SK-N-SH (cell line): ENCODE results near the gene TBL1X. TPM values are rescaled to one million over a fixed set of nuclear protein-coding genes. Genes with fewer than 3 reads are reported as not detected.

Experiments used
- CTCF ChIA-PET: fragments of 300-600, 350-600 bp; formaldehyde crosslinking; extraction: SDS; loops from one replicate; lab custom pipeline; 2021; lab: Yijun Ruan, JAX
- POLR2A ChIA-PET: fragments of 350-600 bp; sonication (Branson Sonifier 250); formaldehyde crosslinking; extraction: SDS; loops from one replicate; lab custom pipeline; 2020; ENCODE audit warnings: antibody characterized with exemption, inconsistent platforms; lab: Yijun Ruan, JAX
- DNase-seq: peaks from one replicate; pipeline ENCODE4 v3.0.0; 2012
- H2AFZ ChIP-seq: fragments of 200-600 bp; sonication (generic); 2 replicates; pipeline ENCODE4 v1.8.1; 2016; ENCODE audit warnings: antibody characterized with exemption, mild to moderate bottlenecking, low read depth
- H3F3A ChIP-seq: fragments of 200-600 bp; sonication (generic); replicated peaks from 2 replicates; pipeline ENCODE3; 2016; ENCODE audit warnings: antibody characterized with exemption, mild to moderate bottlenecking; ENCODE audit not compliant: insufficient read depth
- H3K27ac ChIP-seq, 2 experiments: fragments of 200-500 bp in 1 of 2; fragments of 200-600 bp in 1 of 2; sonication (Bioruptor generic) in 1 of 2; sonication (generic), shearing (Covaris generic) in 1 of 2; 2 replicates each; pipeline versions ENCODE4 v1.5.1 to v1.6.1; 2014 to 2016; ENCODE audit warnings: low read depth in 2 of 2, inconsistent platforms in 1 of 2, low read length in 1 of 2, mild to moderate bottlenecking in 1 of 2, mixed read lengths in 1 of 2
- H3K27me3 ChIP-seq: fragments of 200-600 bp; sonication (generic), shearing (Covaris generic); 2 replicates; pipeline ENCODE4 v1.6.1; 2016; ENCODE audit warnings: mixed run types; ENCODE audit not compliant: insufficient read depth
- H3K36me3 ChIP-seq, 2 experiments: fragments of 200-500 bp in 1 of 2; fragments of 200-600 bp in 1 of 2; sonication (Bioruptor generic) in 1 of 2; sonication (generic) in 1 of 2; replicated peaks in 1 of 2; 2 replicates each; pipeline versions ENCODE3 to v1.5.1; 2014 to 2016; ENCODE audit warnings: low read length in 1 of 2, mild to moderate bottlenecking in 1 of 2; ENCODE audit not compliant: insufficient read depth in 2 of 2, control insufficient read depth in 1 of 2
- H3K4me1 ChIP-seq, 2 experiments: fragments of 200-500 bp in 1 of 2; fragments of 200-600 bp in 1 of 2; sonication (Bioruptor generic) in 1 of 2; sonication (generic), shearing (Covaris generic) in 1 of 2; 2 replicates each; pipeline versions ENCODE4 v1.5.1 to v1.6.1; 2014 to 2016; ENCODE audit warnings: low read depth in 1 of 2, low read length in 1 of 2, mixed run types in 1 of 2; ENCODE audit not compliant: insufficient read depth in 2 of 2, control insufficient read depth in 1 of 2
- H3K4me2 ChIP-seq: fragments of 200-600 bp; sonication (generic), shearing (Covaris generic); 2 replicates; pipeline ENCODE4 v1.6.1; 2017; ENCODE audit warnings: mixed run types
- H3K4me3 ChIP-seq, 2 experiments: fragments of 200-500 bp in 1 of 2; fragments of 200-600 bp in 1 of 2; sonication (Bioruptor generic) in 1 of 2; sonication (generic), shearing (Covaris generic) in 1 of 2; 2 replicates each; pipeline versions ENCODE4 v1.5.1 to v1.8.1; 2014 to 2016; ENCODE audit warnings: low read depth in 2 of 2, inconsistent platforms in 1 of 2, low read length in 1 of 2, mild to moderate bottlenecking in 1 of 2, mixed read lengths in 1 of 2, moderate library complexity in 1 of 2
- H3K79me2 ChIP-seq: fragments of 200-600 bp; sonication (generic); 2 replicates; pipeline ENCODE4 v1.8.1; 2017; ENCODE audit warnings: mild to moderate bottlenecking; ENCODE audit not compliant: insufficient read depth
- H3K9ac ChIP-seq: fragments of 200-600 bp; sonication (generic); 2 replicates; pipeline ENCODE4 v1.6.1; 2017; ENCODE audit warnings: mixed run types
- H3K9me2 ChIP-seq: fragments of 200-600 bp; sonication (generic); 2 replicates; pipeline ENCODE4 v1.6.1; 2017; ENCODE audit warnings: mixed run types
- H3K9me3 ChIP-seq: fragments of 200-600 bp; sonication (generic); 2 replicates; pipeline ENCODE4 v1.6.1; 2017; ENCODE audit warnings: mixed run types, mild to moderate bottlenecking, moderate library complexity
- H4K20me1 ChIP-seq: fragments of 200-600 bp; sonication (generic); 2 replicates; pipeline ENCODE4 v1.6.1; 2017; ENCODE audit warnings: mild to moderate bottlenecking, mixed run types; ENCODE audit not compliant: insufficient read depth
- CTCF ChIP-seq: fragments of 200-600 bp; sonication (generic); IDR thresholded peaks from 2 replicates; pipeline ENCODE4 v1.6.1; 2017; ENCODE audit warnings: antibody characterized with exemption, mild to moderate bottlenecking, moderate library complexity
- ELF1 ChIP-seq: IDR thresholded peaks from 2 replicates; pipeline ENCODE4 v1.4.0; 2012
- EP300 ChIP-seq, 2 experiments: IDR thresholded peaks; 2 replicates each; pipeline versions ENCODE4 v1.4.0 to v1.6.1; 2012; ENCODE audit warnings: borderline replicate concordance in 1 of 2, low read depth in 1 of 2, low read length in 1 of 2
- EZH2phosphoT487 ChIP-seq: fragments of 200-600 bp; sonication (generic); IDR thresholded peaks from 2 replicates; pipeline ENCODE4 v1.6.1; 2017; ENCODE audit warnings: low read depth, mixed run types, mild to moderate bottlenecking, antibody characterized with exemption, moderate library complexity, borderline replicate concordance
- FOXJ3 ChIP-seq: sonication (generic); formaldehyde crosslinking; IDR thresholded peaks from 2 replicates; pipeline ENCODE4 v1.5.1; 2020; ENCODE audit warnings: mild to moderate bottlenecking, missing genetic modification reagents
- GABPA ChIP-seq: IDR thresholded peaks from 2 replicates; pipeline ENCODE4 v1.4.0; 2012; ENCODE audit warnings: low read depth, mild to moderate bottlenecking
- GATA2 ChIP-seq: sonication (generic); formaldehyde crosslinking; IDR thresholded peaks from 2 replicates; pipeline ENCODE4 v1.5.0; 2020; ENCODE audit warnings: mild to moderate bottlenecking, missing genetic modification reagents
- JUND ChIP-seq: IDR thresholded peaks from 2 replicates; pipeline ENCODE4 v1.4.0; 2012
- MAX ChIP-seq: IDR thresholded peaks from 2 replicates; pipeline ENCODE4 v1.4.0; 2012; ENCODE audit warnings: low read depth
- MXI1 ChIP-seq: IDR thresholded peaks from 2 replicates; pipeline ENCODE4 v1.6.1; 2012; ENCODE audit warnings: mild to moderate bottlenecking, low read depth, low read length, improper control_type of control experiment
- NFIC ChIP-seq: IDR thresholded peaks from 2 replicates; pipeline ENCODE4 v1.4.0; 2012; ENCODE audit warnings: borderline replicate concordance
- SIN3A ChIP-seq: IDR thresholded peaks from 2 replicates; pipeline ENCODE4 v1.6.1; 2012; ENCODE audit warnings: low read depth, mild to moderate bottlenecking, low read length, moderate library complexity, borderline replicate concordance
- TAF1 ChIP-seq: IDR thresholded peaks from 2 replicates; pipeline ENCODE4 v1.6.1; 2012; ENCODE audit warnings: low read depth, mild to moderate bottlenecking, low read length, moderate library complexity, borderline replicate concordance
- YY1 ChIP-seq: IDR thresholded peaks from 2 replicates; pipeline ENCODE4 v1.4.0; 2012; ENCODE audit warnings: low read depth, mild to moderate bottlenecking
- WGBS: methylation state at CpG from one replicate; pipeline ENCODE4 v1.1.6; 2017; ENCODE audit warnings: low lambda C conversion rate; 5-methylcytosine and 5-hydroxymethylcytosine counted together
- polyA plus RNA-seq, 3 experiments: library from polyadenylated mRNA; depleted of rRNA; stranded (reverse); fragments of >200 nt; gene quantifications; 2 replicates each; pipeline ENCODE4 v1.2.3, GENCODE V29; 2012

Gene TBL1X
- polyA plus RNA-seq, 1 of the 3 experiments (the other 2 are of a cell fraction), result 10.6 TPM

- 20% methylated on average over 11 of the region's 11 CpGs for whole genome bisulfite sequencing
- Histone ChIP-seq H3K27ac (no peak overlapping the region), H3K36me3 (no peaks in the 10 kb centered on the region), H3K4me2 (no peak overlapping the region), H2AFZ (no peak overlapping the region), H3K4me1 (peaks cover 0 to 7% of the 10 kb centered on the region in 2 experiments; a peak in 1 of 4 replicates), H3F3A (no peaks in the 10 kb centered on the region), H4K20me1 (no peaks in the 10 kb centered on the region), H3K79me2 (no peaks in the 10 kb centered on the region), H3K27me3 (no peaks in the 10 kb centered on the region; the same call in 1 of the 2 replicates), H3K4me3 (no peak overlapping the region), H3K9me3 (no peaks in the 10 kb centered on the region), H3K9me2 (no peaks in the 10 kb centered on the region), H3K9ac (no peak overlapping the region)
- ChIA-PET POLR2A (no interaction called here), CTCF (no interaction called here)
- no peak for DNase-seq
- no peak for TF ChIP-seq CTCF
- no peak for TF ChIP-seq FOXJ3
- TF ChIP-seq MXI1, result no peak
- TF ChIP-seq EZH2phosphoT487, result no peak
- no peak for TF ChIP-seq EP300 (IDR thresholded peaks at IDR 0.05; ENCODE audit: borderline replicate concordance in 1 of 2, low read depth in 1 of 2, low read length in 1 of 2)
- no peak for TF ChIP-seq GABPA
- no peak for TF ChIP-seq TAF1
- TF ChIP-seq GATA2 (CRISPR knock-in tag), result no peak
- no peak for TF ChIP-seq MAX
- no peak for TF ChIP-seq YY1
- no peak for TF ChIP-seq ELF1
Measured at GRCh38 chrX:9749146-9749692, 284.4 kb downstream of the TBL1X start.

GRCh38 chrX:9757366-9757765, 292.5 kb downstream of the TBL1X start:
- Histone ChIP-seq H3K9me3 (no peaks in the 10 kb centered on the region), H3K36me3 (no peaks in the 10 kb centered on the region), H3K27me3 (no peaks in the 10 kb centered on the region; the same call in 1 of the 2 replicates), H3K4me3 (no peak overlapping the region), H4K20me1 (no peaks in the 10 kb centered on the region), H3K9ac (no peak overlapping the region), H3K9me2 (no peaks in the 10 kb centered on the region), H3K4me1 (no peaks in the 10 kb centered on the region), H3F3A (no peaks in the 10 kb centered on the region), H3K4me2 (no peak overlapping the region), H3K79me2 (no peaks in the 10 kb centered on the region), H2AFZ (no peak overlapping the region), H3K27ac (no peak overlapping the region)
- no peak for DNase-seq
- CTCF ChIA-PET, result no interaction called here
- 36% methylated on average over 7 of the region's 7 CpGs for WGBS
- POLR2A ChIA-PET, result no interaction called here
- no peak for TF ChIP-seq JUND
- no peak for TF ChIP-seq TAF1
- TF ChIP-seq EZH2phosphoT487, result no peak
- no peak for TF ChIP-seq FOXJ3
- TF ChIP-seq NFIC, result no peak
- TF ChIP-seq CTCF, result no peak
- no peak for TF ChIP-seq SIN3A
